Measurements from ENCODE around the gene HPSE. TPM values are rescaled to one million over a fixed set of nuclear protein-coding genes. Genes with fewer than 3 reads are reported as not detected.
A peak's percentile ranks its signal among the peaks of the same experiment; 100 is the strongest.

Gene HPSE
- total and polyA plus RNA-seq, 2 donors (not counting 1 experiment from before 2014, with no cell fraction given): 0.17 to 0.26 TPM

- Histone ChIP-seq H3K79me2 (ENCODE audit: control insufficient read depth, insufficient read depth, low read length) (peaks cover 7% of the 10 kb centered on the region), H3K4me3 (replicated peaks in 1 of 4; ENCODE audit: control extremely low read depth in 1 of 4, insufficient read depth in 1 of 4, low read depth in 3 of 4, low read length in 4 of 4) (peak within 1 kb of the TSS; percentile 66 to 82 (median 68)), H3K4me2 (ENCODE audit: extremely low read depth, insufficient read depth, low read length) (peak within 1 kb of the TSS; percentile 85), H3K9me3 (ENCODE audit: control insufficient read depth, insufficient read depth, low read depth, low read length) (no peaks in the 10 kb centered on the region), H4K20me1 (ENCODE audit: control insufficient read depth, extremely low read depth, insufficient read depth, low read length) (no peaks in the 10 kb centered on the region), H3K27ac (ENCODE audit: insufficient read depth, low read length) (peak within 1 kb of the TSS; percentile 87), H3K27me3 (ENCODE audit: control insufficient read depth, insufficient read depth, low read length) (no peaks in the 10 kb centered on the region), H2AFZ (ENCODE audit: low read length) (peak within 1 kb of the TSS; percentile 52), H3K9ac (ENCODE audit: insufficient read depth, low read length) (peak within 1 kb of the TSS; percentile 80), H3K4me1 (ENCODE audit: control insufficient read depth, extremely low read depth, insufficient read depth, low read length) (peaks cover 3% of the 10 kb centered on the region), H3K36me3 (ENCODE audit: control insufficient read depth, insufficient read depth, low read length) (no peaks in the 10 kb centered on the region)
- peak in 1 of 2 donors; percentile 10 for TF ChIP-seq CTCF (conservative IDR thresholded peaks at IDR 0.05 in 1 of 2, IDR thresholded peaks at IDR 0.05 in 1 of 2; ENCODE audit: low read depth in 1 of 2, low read length in 2 of 2)
- no peak for TF ChIP-seq EZH2 (IDR thresholded peaks at IDR 0.05; ENCODE audit: low read length, missing control alignments)
- peak; percentile 96 for DNase-seq (ENCODE audit: low read depth in 2 of 2)
Observed at GRCh38 chr4:83284193-83285054, 50.2 kb downstream of the HPSE start, which contains the start of gene COQ2. Gene COQ2, minus strand, starts transcription at chr4:83284798. Its CDS starts 34 bp downstream, at chr4:83284764.

- no peaks in the 10 kb centered on the region for H4K20me1 ChIP-seq (ENCODE audit: control insufficient read depth, extremely low read depth, insufficient read depth, low read length)
- H3K4me3 ChIP-seq (replicated peaks in 1 of 4; ENCODE audit: control extremely low read depth in 1 of 4, insufficient read depth in 1 of 4, low read depth in 3 of 4, low read length in 4 of 4): peak overlapping the region in 1 of 4 experiments; percentile 71
- no peak for TF ChIP-seq EZH2 (IDR thresholded peaks at IDR 0.05; ENCODE audit: low read length, missing control alignments)
- no peak for TF ChIP-seq CTCF (conservative IDR thresholded peaks at IDR 0.05 in 1 of 2, IDR thresholded peaks at IDR 0.05 in 1 of 2; ENCODE audit: low read depth in 1 of 2, low read length in 2 of 2)
- peak overlapping the region; percentile 81 for H3K4me2 ChIP-seq (ENCODE audit: extremely low read depth, insufficient read depth, low read length)
- DNase-seq (ENCODE audit: low read depth in 2 of 2): no peak
- no peaks in the 10 kb centered on the region for H3K9me3 ChIP-seq (ENCODE audit: control insufficient read depth, insufficient read depth, low read depth, low read length)
- no peak overlapping the region for H3K27ac ChIP-seq (ENCODE audit: insufficient read depth, low read length)
- H2AFZ ChIP-seq (ENCODE audit: low read length): no peak overlapping the region
- no peak overlapping the region for H3K9ac ChIP-seq (ENCODE audit: insufficient read depth, low read length)
- H3K79me2 ChIP-seq (ENCODE audit: control insufficient read depth, insufficient read depth, low read length): peaks cover 7% of the 10 kb centered on the region
- H3K27me3 ChIP-seq (ENCODE audit: control insufficient read depth, insufficient read depth, low read length): no peaks in the 10 kb centered on the region
- H3K4me1 ChIP-seq (ENCODE audit: control insufficient read depth, extremely low read depth, insufficient read depth, low read length): peaks cover 3% of the 10 kb centered on the region
- H3K36me3 ChIP-seq (ENCODE audit: control insufficient read depth, insufficient read depth, low read length): no peaks in the 10 kb centered on the region
Observed at GRCh38 chr4:83283181-83283580, 51.5 kb downstream of the HPSE start.

- Histone ChIP-seq H3K27ac (ENCODE audit: insufficient read depth, low read length) (no peak overlapping the region), H3K4me1 (ENCODE audit: control insufficient read depth, extremely low read depth, insufficient read depth, low read length) (peaks cover 3% of the 10 kb centered on the region), H3K4me2 (ENCODE audit: extremely low read depth, insufficient read depth, low read length) (no peak overlapping the region), H2AFZ (ENCODE audit: low read length) (no peak overlapping the region), H3K79me2 (ENCODE audit: control insufficient read depth, insufficient read depth, low read length) (peaks cover 7% of the 10 kb centered on the region), H3K4me3 (replicated peaks in 1 of 4; ENCODE audit: control extremely low read depth in 1 of 4, insufficient read depth in 1 of 4, low read depth in 3 of 4, low read length in 4 of 4) (no peak overlapping the region), H3K27me3 (ENCODE audit: control insufficient read depth, insufficient read depth, low read length) (no peaks in the 10 kb centered on the region), H3K36me3 (ENCODE audit: control insufficient read depth, insufficient read depth, low read length) (no peaks in the 10 kb centered on the region), H3K9ac (ENCODE audit: insufficient read depth, low read length) (no peak overlapping the region), H3K9me3 (ENCODE audit: control insufficient read depth, insufficient read depth, low read depth, low read length) (no peaks in the 10 kb centered on the region), H4K20me1 (ENCODE audit: control insufficient read depth, extremely low read depth, insufficient read depth, low read length) (no peaks in the 10 kb centered on the region)
- peak; percentile 39 to 78 for DNase-seq (ENCODE audit: low read depth in 2 of 2)
- TF ChIP-seq CTCF (conservative IDR thresholded peaks at IDR 0.05 in 1 of 2, IDR thresholded peaks at IDR 0.05 in 1 of 2; ENCODE audit: low read depth in 1 of 2, low read length in 2 of 2): peak; percentile 56 to 75
- TF ChIP-seq EZH2 (IDR thresholded peaks at IDR 0.05; ENCODE audit: low read length, missing control alignments): no peak
Observed at GRCh38 chr4:83282049-83282535, 52.6 kb downstream of the HPSE start.

Data from fibroblast of lung (primary cell).